ENCODE results near the gene ZDHHC14. TPM values are rescaled to one million over a fixed set of nuclear protein-coding genes. Genes with fewer than 3 reads are reported as not detected.
A peak's percentile ranks its signal among the peaks of the same experiment; 100 is the strongest.

ZDHHC14 gene
- 4.0 TPM for polyA plus RNA-seq (2013, experiment 1 of 2)
- 3.9 TPM for polyA plus RNA-seq (2013, experiment 2 of 2)

- Histone ChIP-seq H3K27ac (ENCODE audit: low read depth, low read length) (peak within 1 kb of the TSS; percentile 37), H2BK120ac (ENCODE audit: low read depth, low read length) (no peak within 1 kb of the TSS)
- peak; percentile 55 for DNase-seq
Observed at GRCh38 chr6:157380779-157381561, at the start of gene ZDHHC14. TSS of gene ZDHHC14 (plus strand) at chr6:157381190.

GRCh38 chr6:157332813-157333212, 48.2 kb upstream of the ZDHHC14 start:
- DNase-seq = no peak
- no peak overlapping the region for H3K4me2 ChIP-seq (ENCODE audit: low read length)
- H2BK15ac ChIP-seq (replicated peaks; ENCODE audit: low read depth) = no peak overlapping the region
- no peak overlapping the region for H3K4me3 ChIP-seq (ENCODE audit: low read length)
- H3K18ac ChIP-seq (ENCODE audit: low read length) = no peak overlapping the region
- no peak overlapping the region for H2BK5ac ChIP-seq (ENCODE audit: low read length)
- H3K79me2 ChIP-seq (ENCODE audit: control insufficient read depth, insufficient read depth, low read length) = no peaks in the 10 kb centered on the region
- H3K9ac ChIP-seq (ENCODE audit: low read length) = no peak overlapping the region
- H3K4ac ChIP-seq (ENCODE audit: low read depth, low read length) = no peak overlapping the region
- no peak overlapping the region for H3K27ac ChIP-seq (ENCODE audit: low read depth, low read length)
- H2AK5ac ChIP-seq (ENCODE audit: low read length) = no peak overlapping the region
- H3K36me3 ChIP-seq (ENCODE audit: control insufficient read depth, insufficient read depth, low read length) = no peaks in the 10 kb centered on the region
- WGBS (ENCODE audit: extremely low coverage, insufficient coverage, low lambda C conversion rate) = no CpG with 5 or more reads among the region's 7 CpGs
- no peak overlapping the region for H4K5ac ChIP-seq (ENCODE audit: low read length)
- H4K8ac ChIP-seq (ENCODE audit: low read depth, low read length) = no peak overlapping the region
- H3K56ac ChIP-seq (ENCODE audit: low read length) = no peak overlapping the region
- H3K23ac ChIP-seq (ENCODE audit: low read length) = no peak overlapping the region
- H3K4me1 ChIP-seq (ENCODE audit: control insufficient read depth, low read depth, low read length) = no peaks in the 10 kb centered on the region
- no peaks in the 10 kb centered on the region for H3K27me3 ChIP-seq (ENCODE audit: insufficient read depth, low read length, poor library complexity)
- H3K79me1 ChIP-seq (ENCODE audit: low read length) = no peaks in the 10 kb centered on the region
- H2BK120ac ChIP-seq (ENCODE audit: low read depth, low read length) = no peak overlapping the region

More at GRCh38 chr6:157380779-157381561, at the start of gene ZDHHC14:
- Histone ChIP-seq H3K4me3 (ENCODE audit: low read length) (peak within 1 kb of the TSS; percentile 76), H3K79me1 (ENCODE audit: low read length) (no peaks in the 10 kb centered on the region), H2BK5ac (ENCODE audit: low read length) (no peak within 1 kb of the TSS), H3K18ac (ENCODE audit: low read length) (peak within 1 kb of the TSS; percentile 82), H4K5ac (ENCODE audit: low read length) (no peak within 1 kb of the TSS), H2BK15ac (replicated peaks; ENCODE audit: low read depth) (no peak within 1 kb of the TSS), H3K4me2 (ENCODE audit: low read length) (peak within 1 kb of the TSS; percentile 83), H3K23ac (ENCODE audit: low read length) (no peak within 1 kb of the TSS), H3K9ac (ENCODE audit: low read length) (peak within 1 kb of the TSS; percentile 83), H2AK5ac (ENCODE audit: low read length) (no peak within 1 kb of the TSS), H3K56ac (ENCODE audit: low read length) (peak within 1 kb of the TSS; percentile 95), H4K8ac (ENCODE audit: low read depth, low read length) (peak within 1 kb of the TSS; percentile 82), H3K4ac (ENCODE audit: low read depth, low read length) (peak within 1 kb of the TSS; percentile 78), H3K27me3 (ENCODE audit: insufficient read depth, low read length, poor library complexity) (no peaks in the 10 kb centered on the region), H3K4me1 (ENCODE audit: control insufficient read depth, low read depth, low read length) (no peaks in the 10 kb centered on the region), H3K79me2 (ENCODE audit: control insufficient read depth, insufficient read depth, low read length) (no peaks in the 10 kb centered on the region), H3K36me3 (ENCODE audit: control insufficient read depth, insufficient read depth, low read length) (no peaks in the 10 kb centered on the region)
- WGBS (ENCODE audit: extremely low coverage, insufficient coverage, low lambda C conversion rate) = no CpG with 5 or more reads among the region's 106 CpGs

- no peak overlapping the region for H4K8ac ChIP-seq (ENCODE audit: low read depth, low read length)
Observed at GRCh38 chr6:157333537-157333936, 47.5 kb upstream of the ZDHHC14 start.

GRCh38 chr6:157333956-157334355, 47.0 kb upstream of the ZDHHC14 start:
- Histone ChIP-seq H3K79me1 (ENCODE audit: low read length) (no peaks in the 10 kb centered on the region), H3K4me2 (ENCODE audit: low read length) (no peak overlapping the region), H2BK120ac (ENCODE audit: low read depth, low read length) (no peak overlapping the region), H4K5ac (ENCODE audit: low read length) (no peak overlapping the region), H3K4ac (ENCODE audit: low read depth, low read length) (no peak overlapping the region), H3K23ac (ENCODE audit: low read length) (no peak overlapping the region), H3K36me3 (ENCODE audit: control insufficient read depth, insufficient read depth, low read length) (no peaks in the 10 kb centered on the region), H3K18ac (ENCODE audit: low read length) (no peak overlapping the region), H3K56ac (ENCODE audit: low read length) (no peak overlapping the region), H3K27me3 (ENCODE audit: insufficient read depth, low read length, poor library complexity) (no peaks in the 10 kb centered on the region), H3K27ac (ENCODE audit: low read depth, low read length) (no peak overlapping the region), H2BK5ac (ENCODE audit: low read length) (no peak overlapping the region), H2AK5ac (ENCODE audit: low read length) (no peak overlapping the region), H3K79me2 (ENCODE audit: control insufficient read depth, insufficient read depth, low read length) (no peaks in the 10 kb centered on the region), H3K4me1 (ENCODE audit: control insufficient read depth, low read depth, low read length) (no peaks in the 10 kb centered on the region), H3K4me3 (ENCODE audit: low read length) (no peak overlapping the region), H4K8ac (ENCODE audit: low read depth, low read length) (no peak overlapping the region), H3K9ac (ENCODE audit: low read length) (no peak overlapping the region), H2BK15ac (replicated peaks; ENCODE audit: low read depth) (no peak overlapping the region)
- DNase-seq = no peak
- WGBS (ENCODE audit: extremely low coverage, insufficient coverage, low lambda C conversion rate) = no CpG with 5 or more reads among the region's 3 CpGs

More at GRCh38 chr6:157333537-157333936, 47.5 kb upstream of the ZDHHC14 start:
- H3K18ac ChIP-seq (ENCODE audit: low read length) = no peak overlapping the region
- DNase-seq = no peak
- no peaks in the 10 kb centered on the region for H3K4me1 ChIP-seq (ENCODE audit: control insufficient read depth, low read depth, low read length)
- H2BK5ac ChIP-seq (ENCODE audit: low read length) = no peak overlapping the region
- no peak overlapping the region for H3K4ac ChIP-seq (ENCODE audit: low read depth, low read length)
- H3K4me2 ChIP-seq (ENCODE audit: low read length) = no peak overlapping the region
- H4K5ac ChIP-seq (ENCODE audit: low read length) = no peak overlapping the region
- H3K27ac ChIP-seq (ENCODE audit: low read depth, low read length) = no peak overlapping the region
- no peak overlapping the region for H2BK120ac ChIP-seq (ENCODE audit: low read depth, low read length)
- no peak overlapping the region for H2BK15ac ChIP-seq (replicated peaks; ENCODE audit: low read depth)
- H3K56ac ChIP-seq (ENCODE audit: low read length) = no peak overlapping the region
- no peaks in the 10 kb centered on the region for H3K79me1 ChIP-seq (ENCODE audit: low read length)
- H3K79me2 ChIP-seq (ENCODE audit: control insufficient read depth, insufficient read depth, low read length) = no peaks in the 10 kb centered on the region
- no peak overlapping the region for H3K23ac ChIP-seq (ENCODE audit: low read length)
- no CpG with 5 or more reads among the region's 4 CpGs for WGBS (ENCODE audit: extremely low coverage, insufficient coverage, low lambda C conversion rate)
- H3K36me3 ChIP-seq (ENCODE audit: control insufficient read depth, insufficient read depth, low read length) = no peaks in the 10 kb centered on the region
- no peak overlapping the region for H2AK5ac ChIP-seq (ENCODE audit: low read length)
- H3K4me3 ChIP-seq (ENCODE audit: low read length) = no peak overlapping the region
- H3K27me3 ChIP-seq (ENCODE audit: insufficient read depth, low read length, poor library complexity) = no peaks in the 10 kb centered on the region
- H3K9ac ChIP-seq (ENCODE audit: low read length) = no peak overlapping the region

- H2BK15ac ChIP-seq (replicated peaks; ENCODE audit: low read depth) = no peak overlapping the region
- no peaks in the 10 kb centered on the region for H3K79me2 ChIP-seq (ENCODE audit: control insufficient read depth, insufficient read depth, low read length)
- no peak overlapping the region for H3K56ac ChIP-seq (ENCODE audit: low read length)
- no peak overlapping the region for H2BK5ac ChIP-seq (ENCODE audit: low read length)
- H3K79me1 ChIP-seq (ENCODE audit: low read length) = no peaks in the 10 kb centered on the region
- H3K4ac ChIP-seq (ENCODE audit: low read depth, low read length) = no peak overlapping the region
- no peak overlapping the region for H4K8ac ChIP-seq (ENCODE audit: low read depth, low read length)
- no peaks in the 10 kb centered on the region for H3K36me3 ChIP-seq (ENCODE audit: control insufficient read depth, insufficient read depth, low read length)
- H3K18ac ChIP-seq (ENCODE audit: low read length) = no peak overlapping the region
- no peaks in the 10 kb centered on the region for H3K27me3 ChIP-seq (ENCODE audit: insufficient read depth, low read length, poor library complexity)
- no peak overlapping the region for H4K5ac ChIP-seq (ENCODE audit: low read length)
- no peak overlapping the region for H2BK120ac ChIP-seq (ENCODE audit: low read depth, low read length)
- no peak overlapping the region for H3K27ac ChIP-seq (ENCODE audit: low read depth, low read length)
- no peak overlapping the region for H2AK5ac ChIP-seq (ENCODE audit: low read length)
- no peak overlapping the region for H3K4me3 ChIP-seq (ENCODE audit: low read length)
- no peak overlapping the region for H3K23ac ChIP-seq (ENCODE audit: low read length)
- H3K4me1 ChIP-seq (ENCODE audit: control insufficient read depth, low read depth, low read length) = no peaks in the 10 kb centered on the region
- WGBS (ENCODE audit: extremely low coverage, insufficient coverage, low lambda C conversion rate) = no CpG with 5 or more reads among the region's 6 CpGs
- no peak overlapping the region for H3K9ac ChIP-seq (ENCODE audit: low read length)
- DNase-seq = peak; percentile 40
- H3K4me2 ChIP-seq (ENCODE audit: low read length) = no peak overlapping the region
Observed at GRCh38 chr6:157335829-157336228, 45.2 kb upstream of the ZDHHC14 start.

Measured in mesendoderm (in vitro differentiated cells).